ENCODE data around the gene ANKS1B. TPM values are rescaled to one million over a fixed set of nuclear protein-coding genes. Genes with fewer than 3 reads are reported as not detected.

Gene ANKS1B
- total and polyA plus RNA-seq, 11 donors = 0.62 to 5.8 (median 1.8) TPM

DNA sequence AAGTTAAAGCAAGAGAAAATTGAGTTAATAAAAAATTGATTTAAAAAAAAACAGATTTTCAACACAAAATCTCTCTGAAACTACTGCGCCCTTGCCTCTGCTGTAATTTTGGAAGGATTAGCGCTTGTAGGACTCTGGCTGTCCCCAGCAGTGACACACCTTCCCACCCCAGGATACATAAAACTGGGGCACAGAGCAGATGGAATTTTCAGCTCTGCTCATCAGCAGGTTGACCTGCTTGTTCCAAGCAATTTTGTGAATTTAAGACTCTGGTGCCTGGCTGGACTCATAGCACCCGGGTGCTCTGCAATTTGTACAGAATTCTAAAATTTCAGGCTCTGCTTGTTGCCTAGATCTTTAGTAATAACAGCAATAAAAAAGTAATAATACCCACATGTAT is 595.0 kb downstream of the ANKS1B start:
- no peaks in the 10 kb centered on the region for H3K36me3 ChIP-seq
- ATAC-seq (no peak), DNase-seq (no peak)
- H3K4me3 ChIP-seq = no peak overlapping the region
- no peaks in the 10 kb centered on the region for H3K27me3 ChIP-seq
- TF ChIP-seq, protein P1, sequence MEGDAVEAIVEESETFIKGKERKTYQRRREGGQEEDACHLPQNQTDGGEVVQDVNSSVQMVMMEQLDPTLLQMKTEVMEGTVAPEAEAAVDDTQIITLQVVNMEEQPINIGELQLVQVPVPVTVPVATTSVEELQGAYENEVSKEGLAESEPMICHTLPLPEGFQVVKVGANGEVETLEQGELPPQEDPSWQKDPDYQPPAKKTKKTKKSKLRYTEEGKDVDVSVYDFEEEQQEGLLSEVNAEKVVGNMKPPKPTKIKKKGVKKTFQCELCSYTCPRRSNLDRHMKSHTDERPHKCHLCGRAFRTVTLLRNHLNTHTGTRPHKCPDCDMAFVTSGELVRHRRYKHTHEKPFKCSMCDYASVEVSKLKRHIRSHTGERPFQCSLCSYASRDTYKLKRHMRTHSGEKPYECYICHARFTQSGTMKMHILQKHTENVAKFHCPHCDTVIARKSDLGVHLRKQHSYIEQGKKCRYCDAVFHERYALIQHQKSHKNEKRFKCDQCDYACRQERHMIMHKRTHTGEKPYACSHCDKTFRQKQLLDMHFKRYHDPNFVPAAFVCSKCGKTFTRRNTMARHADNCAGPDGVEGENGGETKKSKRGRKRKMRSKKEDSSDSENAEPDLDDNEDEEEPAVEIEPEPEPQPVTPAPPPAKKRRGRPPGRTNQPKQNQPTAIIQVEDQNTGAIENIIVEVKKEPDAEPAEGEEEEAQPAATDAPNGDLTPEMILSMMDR (IDR thresholded peaks at IDR 0.05) = no peak
- no peak for TF ChIP-seq POLR2A (IDR thresholded peaks at IDR 0.05)
- no peak overlapping the region for H3K27ac ChIP-seq
- intact Hi-C loops (cut with DNase I) = no loop called here
- H3K9me3 ChIP-seq = no peaks in the 10 kb centered on the region
- 71 to 93% (median 89%) methylated on average over 3 of the region's 3 CpGs for WGBS, 4 donors
- no peaks in the 10 kb centered on the region for H3K4me1 ChIP-seq

DNA sequence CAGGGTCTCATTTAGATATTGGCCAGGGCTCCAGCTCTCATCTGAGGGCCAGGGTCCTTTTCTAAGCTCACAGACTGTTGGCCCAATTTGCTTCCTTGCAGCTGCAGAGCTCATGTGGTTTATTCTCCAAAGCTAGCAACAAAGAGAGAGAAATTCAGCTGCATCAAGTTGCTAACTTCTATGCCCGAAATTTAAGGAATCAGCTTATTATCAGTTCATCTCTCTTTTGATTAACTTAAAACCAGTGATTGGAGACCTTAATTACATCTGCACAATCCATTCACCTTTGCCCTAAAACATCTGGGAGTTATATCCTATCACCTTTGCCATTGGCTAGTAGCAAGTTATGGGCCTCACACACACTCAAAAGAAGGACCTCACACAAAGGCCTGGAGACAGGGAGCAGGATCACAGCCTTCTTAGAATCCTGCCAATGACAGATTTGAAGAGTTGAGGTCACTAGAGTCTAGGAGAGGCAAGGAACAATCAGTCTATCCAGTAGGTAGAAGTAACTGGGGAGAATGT is 596.0 kb downstream of the ANKS1B start:
- no peaks in the 10 kb centered on the region for H3K36me3 ChIP-seq
- DNase-seq (no peak), ATAC-seq (no peak)
- H3K27me3 ChIP-seq = no peaks in the 10 kb centered on the region
- WGBS, 4 donors = 9 to 67% (median 52%) methylated on average over 1 of the region's 1 CpG
- TF ChIP-seq, protein P1 (IDR thresholded peaks at IDR 0.05) = no peak
- no peak for TF ChIP-seq POLR2A (IDR thresholded peaks at IDR 0.05)
- no peak overlapping the region for H3K27ac ChIP-seq
- H3K9me3 ChIP-seq = no peaks in the 10 kb centered on the region
- H3K4me3 ChIP-seq = no peak overlapping the region
- intact Hi-C loops (cut with DNase I) = no loop called here
- H3K4me1 ChIP-seq = no peaks in the 10 kb centered on the region

DNA sequence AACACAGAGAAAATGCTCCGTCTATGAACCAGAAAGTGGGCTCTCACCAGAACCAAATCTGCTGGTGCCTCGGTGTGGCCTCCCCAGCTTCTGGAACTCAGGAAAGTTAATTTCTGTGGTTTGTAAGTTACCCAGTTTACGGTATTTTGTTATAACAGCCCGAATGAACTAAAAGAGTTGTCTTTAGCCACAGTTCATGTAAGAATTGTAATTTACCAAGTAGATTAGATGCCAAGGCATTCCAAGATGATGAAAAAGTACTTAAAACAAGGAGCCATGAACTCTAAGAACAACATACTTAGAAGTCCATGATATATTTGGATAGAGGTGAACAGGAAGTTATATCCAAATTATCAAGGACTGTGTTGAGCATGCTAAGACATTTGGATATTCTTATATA is 597.1 kb downstream of the ANKS1B start:
- no peaks in the 10 kb centered on the region for H3K27me3 ChIP-seq
- no peaks in the 10 kb centered on the region for H3K9me3 ChIP-seq
- intact Hi-C loops (cut with DNase I) = no loop called here
- WGBS, 4 donors = 69 to 88% (median 81%) methylated on average over 4 of the region's 4 CpGs
- DNase-seq (no peak), ATAC-seq (no peak)
- H3K27ac ChIP-seq = no peak overlapping the region
- H3K4me3 ChIP-seq = no peak overlapping the region
- H3K4me1 ChIP-seq = no peaks in the 10 kb centered on the region
- TF ChIP-seq, protein P1 (IDR thresholded peaks at IDR 0.05) = no peak
- TF ChIP-seq POLR2A (IDR thresholded peaks at IDR 0.05) = no peak
- H3K36me3 ChIP-seq = no peaks in the 10 kb centered on the region

DNA sequence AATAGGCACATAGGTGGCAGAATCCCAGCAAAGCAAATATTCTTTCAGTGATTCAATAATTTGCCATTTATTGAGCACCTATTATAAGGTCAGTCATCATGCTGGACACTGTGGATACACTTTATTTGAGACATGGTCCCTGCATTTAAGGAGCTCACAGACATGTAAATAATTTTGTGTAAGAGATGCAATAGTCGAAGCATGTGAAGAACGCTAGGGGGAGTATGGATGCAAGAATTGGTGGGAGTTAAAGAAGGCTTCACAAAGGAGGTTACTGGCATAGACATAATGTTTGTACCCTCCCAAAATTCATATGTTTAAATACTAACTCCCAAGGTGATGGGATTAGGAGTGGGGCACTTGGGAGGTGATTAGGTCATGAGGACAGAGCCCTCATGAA is 597.8 kb downstream of the ANKS1B start:
- H3K4me1 ChIP-seq = no peaks in the 10 kb centered on the region
- no peak for ATAC-seq
- no peak overlapping the region for H3K27ac ChIP-seq
- no peak for DNase-seq
- no peak overlapping the region for H3K4me3 ChIP-seq
- WGBS, 4 donors = 22 to 39% (median 25%) methylated on average over 2 of the region's 2 CpGs
- H3K36me3 ChIP-seq = no peaks in the 10 kb centered on the region
- no peak for TF ChIP-seq POLR2A (IDR thresholded peaks at IDR 0.05)
- TF ChIP-seq, protein P1 (IDR thresholded peaks at IDR 0.05) = no peak
- no peaks in the 10 kb centered on the region for H3K27me3 ChIP-seq
- H3K9me3 ChIP-seq = no peaks in the 10 kb centered on the region
- intact Hi-C loops (cut with DNase I) = no loop called here
